Hepatocyte (in vitro differentiated cells): ENCODE data around the gene PLTP.

Experiments
- EZH2 ChIP-seq: fragments of 200-600 bp; sonication (generic); IDR thresholded peaks from 2 replicates; pipeline ENCODE4 v1.6.1; 2016; ENCODE audit warnings: antibody characterized with exemption, mild to moderate bottlenecking, borderline replicate concordance
- TF ChIP-seq, protein P1 (sequence below): fragments of 200-600 bp; sonication (generic); IDR thresholded peaks from 2 replicates; pipeline ENCODE4 v1.5.1; 2016; ENCODE audit warnings: antibody characterized with exemption, mild to moderate bottlenecking; ENCODE audit not compliant: poor library complexity

DNA sequence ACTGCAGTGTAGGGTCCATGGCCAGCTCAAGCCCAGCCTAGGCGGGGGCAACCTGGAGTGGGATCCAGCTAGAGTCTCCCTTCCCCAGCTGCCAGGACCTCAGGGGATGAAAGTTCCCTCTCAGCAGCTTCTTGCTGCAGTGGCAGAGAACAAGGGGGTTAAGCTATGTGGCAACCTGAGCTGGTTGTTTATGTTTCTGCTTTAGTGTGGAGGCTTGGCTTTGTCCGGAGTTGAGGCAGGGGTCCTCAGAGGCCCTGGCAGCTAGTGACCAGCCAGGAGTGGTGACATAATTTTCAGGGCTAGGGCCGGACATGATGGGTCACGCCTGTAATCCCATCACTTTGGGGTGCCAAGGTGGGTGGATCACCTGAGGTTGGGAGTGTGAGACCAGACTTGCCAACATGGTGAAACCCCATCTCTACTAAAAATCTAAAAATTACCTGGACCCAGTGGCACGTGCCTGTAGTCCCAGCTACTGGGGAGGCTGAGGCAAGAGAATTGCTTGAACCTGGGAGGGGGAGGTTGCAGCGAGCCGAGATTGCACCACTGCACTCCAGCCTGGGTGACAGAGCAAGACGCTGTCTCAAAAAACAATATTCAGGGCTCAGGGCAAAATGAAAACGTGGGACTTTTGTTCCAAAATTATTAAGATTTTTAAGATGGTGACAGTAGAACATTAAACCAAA is 14.0 kb upstream of the PLTP start:
- TF ChIP-seq EZH2: no peak
- TF ChIP-seq, protein P1, sequence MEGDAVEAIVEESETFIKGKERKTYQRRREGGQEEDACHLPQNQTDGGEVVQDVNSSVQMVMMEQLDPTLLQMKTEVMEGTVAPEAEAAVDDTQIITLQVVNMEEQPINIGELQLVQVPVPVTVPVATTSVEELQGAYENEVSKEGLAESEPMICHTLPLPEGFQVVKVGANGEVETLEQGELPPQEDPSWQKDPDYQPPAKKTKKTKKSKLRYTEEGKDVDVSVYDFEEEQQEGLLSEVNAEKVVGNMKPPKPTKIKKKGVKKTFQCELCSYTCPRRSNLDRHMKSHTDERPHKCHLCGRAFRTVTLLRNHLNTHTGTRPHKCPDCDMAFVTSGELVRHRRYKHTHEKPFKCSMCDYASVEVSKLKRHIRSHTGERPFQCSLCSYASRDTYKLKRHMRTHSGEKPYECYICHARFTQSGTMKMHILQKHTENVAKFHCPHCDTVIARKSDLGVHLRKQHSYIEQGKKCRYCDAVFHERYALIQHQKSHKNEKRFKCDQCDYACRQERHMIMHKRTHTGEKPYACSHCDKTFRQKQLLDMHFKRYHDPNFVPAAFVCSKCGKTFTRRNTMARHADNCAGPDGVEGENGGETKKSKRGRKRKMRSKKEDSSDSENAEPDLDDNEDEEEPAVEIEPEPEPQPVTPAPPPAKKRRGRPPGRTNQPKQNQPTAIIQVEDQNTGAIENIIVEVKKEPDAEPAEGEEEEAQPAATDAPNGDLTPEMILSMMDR: no peak
